Skeletal muscle satellite cell (primary cell): ENCODE measurements around the gene KCNIP4.

Source experiments
- H3K27me3 ChIP-seq: 2 replicates; pipeline ENCODE4 v1.7.0; 2013; ENCODE audit warnings: low read length; ENCODE audit not compliant: control insufficient read depth, insufficient read depth
- H3K36me3 ChIP-seq: 2 replicates; pipeline ENCODE4 v1.7.0; 2013; ENCODE audit warnings: mild to moderate bottlenecking, control low read depth, low read length; ENCODE audit not compliant: insufficient read depth
- H3K4me1 ChIP-seq: 2 replicates; pipeline ENCODE4 v1.7.0; 2013; ENCODE audit warnings: low read length; ENCODE audit not compliant: control insufficient read depth, insufficient read depth
- H3K4me2 ChIP-seq: 2 replicates; pipeline ENCODE4 v1.7.0; 2013; ENCODE audit warnings: mild to moderate bottlenecking, low read length
- H3K4me3 ChIP-seq: 2 replicates; pipeline ENCODE4 v1.7.0; 2013; ENCODE audit warnings: low read length
- H3K9ac ChIP-seq: 2 replicates; pipeline ENCODE4 v1.7.0; 2013; ENCODE audit warnings: mild to moderate bottlenecking, low read depth, low read length, moderate library complexity
- H3K9me3 ChIP-seq: replicated peaks from 2 replicates; pipeline ENCODE4 v1.7.0; 2013; ENCODE audit warnings: mild to moderate bottlenecking, control low read depth, low read length

Gene KCNIP4

GRCh38 chr4:20983763-20984575, 964.6 kb downstream of the KCNIP4 start:
- H3K9me3 ChIP-seq: no peaks in the 10 kb centered on the region
- H3K36me3 ChIP-seq: no peaks in the 10 kb centered on the region
- H3K4me1 ChIP-seq: no peaks in the 10 kb centered on the region
- peaks cover 13% of the 10 kb centered on the region for H3K27me3 ChIP-seq
- peak overlapping the region; percentile 28 for H3K4me2 ChIP-seq
- peak overlapping the region; percentile 7 for H3K4me3 ChIP-seq
- no peak overlapping the region for H3K9ac ChIP-seq

- peaks cover 13% of the 10 kb centered on the region for H3K27me3 ChIP-seq
- no peak overlapping the region for H3K4me3 ChIP-seq
- no peak overlapping the region for H3K4me2 ChIP-seq
- no peaks in the 10 kb centered on the region for H3K36me3 ChIP-seq
- no peaks in the 10 kb centered on the region for H3K4me1 ChIP-seq
- no peaks in the 10 kb centered on the region for H3K9me3 ChIP-seq
- H3K9ac ChIP-seq: no peak overlapping the region
These were observed 966.0 kb downstream of the KCNIP4 start for GRCh38 chr4:20982544-20982943.

- H3K4me1 ChIP-seq: no peaks in the 10 kb centered on the region
- no peaks in the 10 kb centered on the region for H3K27me3 ChIP-seq
- H3K4me2 ChIP-seq: no peak overlapping the region
- H3K9me3 ChIP-seq: no peaks in the 10 kb centered on the region
- H3K9ac ChIP-seq: no peak overlapping the region
- H3K4me3 ChIP-seq: no peak overlapping the region
- H3K36me3 ChIP-seq: no peaks in the 10 kb centered on the region
These were observed 988.3 kb downstream of the KCNIP4 start for GRCh38 chr4:20960291-20960690.

GRCh38 chr4:20954541-20954940, 994.0 kb downstream of the KCNIP4 start:
- H3K4me3 ChIP-seq: no peak overlapping the region
- no peak overlapping the region for H3K4me2 ChIP-seq
- H3K27me3 ChIP-seq: no peaks in the 10 kb centered on the region
- no peak overlapping the region for H3K9ac ChIP-seq
- H3K4me1 ChIP-seq: no peaks in the 10 kb centered on the region
- no peaks in the 10 kb centered on the region for H3K9me3 ChIP-seq
- H3K36me3 ChIP-seq: no peaks in the 10 kb centered on the region

- H3K36me3 ChIP-seq: no peaks in the 10 kb centered on the region
- H3K4me2 ChIP-seq: no peak overlapping the region
- no peaks in the 10 kb centered on the region for H3K4me1 ChIP-seq
- H3K9ac ChIP-seq: no peak overlapping the region
- H3K9me3 ChIP-seq: no peaks in the 10 kb centered on the region
- H3K27me3 ChIP-seq: no peaks in the 10 kb centered on the region
- no peak overlapping the region for H3K4me3 ChIP-seq
These were observed 1003.6 kb downstream of the KCNIP4 start for GRCh38 chr4:20944961-20945360.

- no peak overlapping the region for H3K9ac ChIP-seq
- no peak overlapping the region for H3K4me3 ChIP-seq
- no peaks in the 10 kb centered on the region for H3K9me3 ChIP-seq
- no peaks in the 10 kb centered on the region for H3K36me3 ChIP-seq
- no peaks in the 10 kb centered on the region for H3K4me1 ChIP-seq
- no peak overlapping the region for H3K4me2 ChIP-seq
- H3K27me3 ChIP-seq: no peaks in the 10 kb centered on the region
These were observed 1004.1 kb downstream of the KCNIP4 start for GRCh38 chr4:20944451-20944850.

GRCh38 chr4:20938204-20938603, 1010.4 kb downstream of the KCNIP4 start:
- H3K4me2 ChIP-seq: no peak overlapping the region
- H3K4me3 ChIP-seq: no peak overlapping the region
- H3K4me1 ChIP-seq: no peaks in the 10 kb centered on the region
- H3K9ac ChIP-seq: no peak overlapping the region
- H3K27me3 ChIP-seq: no peaks in the 10 kb centered on the region
- no peaks in the 10 kb centered on the region for H3K9me3 ChIP-seq
- no peaks in the 10 kb centered on the region for H3K36me3 ChIP-seq

- no peak overlapping the region for H3K9ac ChIP-seq
- H3K27me3 ChIP-seq: no peaks in the 10 kb centered on the region
- H3K9me3 ChIP-seq: no peaks in the 10 kb centered on the region
- H3K4me1 ChIP-seq: no peaks in the 10 kb centered on the region
- no peak overlapping the region for H3K4me2 ChIP-seq
- H3K36me3 ChIP-seq: no peaks in the 10 kb centered on the region
- H3K4me3 ChIP-seq: no peak overlapping the region
These were observed 1022.0 kb downstream of the KCNIP4 start for GRCh38 chr4:20926529-20926928.

- Histone ChIP-seq H3K36me3 (no peaks in the 10 kb centered on the region), H3K4me2 (no peak overlapping the region), H3K4me1 (no peaks in the 10 kb centered on the region), H3K9me3 (no peaks in the 10 kb centered on the region), H3K4me3 (no peak overlapping the region), H3K27me3 (no peaks in the 10 kb centered on the region), H3K9ac (no peak overlapping the region)
These were observed 1023.4 kb downstream of the KCNIP4 start for GRCh38 chr4:20925176-20925575.

- Histone ChIP-seq H3K4me3 (no peak overlapping the region), H3K36me3 (no peaks in the 10 kb centered on the region), H3K4me2 (no peak overlapping the region), H3K4me1 (no peaks in the 10 kb centered on the region), H3K27me3 (no peaks in the 10 kb centered on the region), H3K9ac (no peak overlapping the region), H3K9me3 (no peaks in the 10 kb centered on the region)
These were observed 1025.6 kb downstream of the KCNIP4 start for GRCh38 chr4:20922962-20923361.

- Histone ChIP-seq H3K4me1 (no peaks in the 10 kb centered on the region), H3K9me3 (no peaks in the 10 kb centered on the region), H3K27me3 (no peaks in the 10 kb centered on the region), H3K4me3 (no peak overlapping the region), H3K36me3 (no peaks in the 10 kb centered on the region), H3K4me2 (no peak overlapping the region), H3K9ac (no peak overlapping the region)
These were observed 1032.5 kb downstream of the KCNIP4 start for GRCh38 chr4:20916106-20916505.

GRCh38 chr4:20904966-20905365, 1043.6 kb downstream of the KCNIP4 start:
- H3K9me3 ChIP-seq: no peaks in the 10 kb centered on the region
- no peaks in the 10 kb centered on the region for H3K4me1 ChIP-seq
- no peak overlapping the region for H3K4me3 ChIP-seq
- H3K36me3 ChIP-seq: no peaks in the 10 kb centered on the region
- no peak overlapping the region for H3K4me2 ChIP-seq
- H3K9ac ChIP-seq: no peak overlapping the region
- H3K27me3 ChIP-seq: no peaks in the 10 kb centered on the region
